Suprapubic skin (tissue), 4 donors: ENCODE measurements around the gene TMEM203. TPM values are rescaled to one million over a fixed set of nuclear protein-coding genes. Genes with fewer than 3 reads are reported as not detected.

Experiments
- DNase-seq, 2 donors: peaks; one replicate each; pipeline ENCODE4 v3.0.0-alpha.2; 2019; ENCODE audit warnings: low spot score in 2 of 2
- H3K27ac ChIP-seq: fragments of 200-600 bp; sonication (generic); one replicate; pipeline ENCODE4 v1.5.1; 2019
- H3K27me3 ChIP-seq: fragments of 200-600 bp; sonication (generic); one replicate; pipeline ENCODE4 v1.5.1; 2019
- H3K36me3 ChIP-seq: fragments of 200-600 bp; sonication (generic); one replicate; pipeline ENCODE4 v1.5.1; 2019
- H3K4me1 ChIP-seq: fragments of 200-600 bp; sonication (generic); one replicate; pipeline ENCODE4 v1.5.1; 2019
- H3K4me3 ChIP-seq: fragments of 200-600 bp; sonication (generic); one replicate; pipeline ENCODE4 v1.5.1; 2019; ENCODE audit warnings: mild to moderate bottlenecking
- H3K9me3 ChIP-seq: fragments of 200-600 bp; sonication (generic); one replicate; pipeline ENCODE4 v1.5.1; 2019
- EP300 ChIP-seq: sonication (generic); formaldehyde crosslinking; IDR thresholded peaks from one replicate; pipeline ENCODE4 v1.6.1; 2017; ENCODE audit warnings: antibody characterized with exemption
- POLR2A ChIP-seq, 2 donors: fragments of 450-650 bp; IDR thresholded peaks; one replicate each; pipeline ENCODE4 v1.6.1; 2017; ENCODE audit warnings: antibody characterized with exemption in 2 of 2, mild to moderate bottlenecking in 2 of 2, moderate library complexity in 2 of 2
- POLR2AphosphoS5 ChIP-seq, 3 donors: sonication (generic); formaldehyde crosslinking; IDR thresholded peaks; one replicate each; pipeline ENCODE4 v1.6.1; 2017; ENCODE audit warnings: antibody characterized with exemption in 3 of 3
- WGBS: methylation state at CpG from one replicate; pipeline ENCODE4 v1.1.5; 2018; 5-methylcytosine and 5-hydroxymethylcytosine counted together
- total RNA-seq, 4 donors: library from RNA; depleted of rRNA; stranded (reverse); fragments of >200 nt; gene quantifications; one replicate each; pipeline ENCODE4 v1.1.0, GENCODE V29; 2016
- TF ChIP-seq, protein P1 (sequence below), 2 donors: fragments of 200-600 bp in 1 of 2; fragments of 450-650 bp in 1 of 2; sonication (generic) in 1 of 2; IDR thresholded peaks; one replicate each; pipeline ENCODE4 v1.5.1; 2016 to 2019; ENCODE audit warnings: antibody characterized with exemption in 2 of 2, mild to moderate bottlenecking in 1 of 2, moderate library complexity in 1 of 2

The TMEM203 gene
- total RNA-seq, 4 donors from 2014 or later = 25.0 to 52.4 (median 40.8) TPM

DNA sequence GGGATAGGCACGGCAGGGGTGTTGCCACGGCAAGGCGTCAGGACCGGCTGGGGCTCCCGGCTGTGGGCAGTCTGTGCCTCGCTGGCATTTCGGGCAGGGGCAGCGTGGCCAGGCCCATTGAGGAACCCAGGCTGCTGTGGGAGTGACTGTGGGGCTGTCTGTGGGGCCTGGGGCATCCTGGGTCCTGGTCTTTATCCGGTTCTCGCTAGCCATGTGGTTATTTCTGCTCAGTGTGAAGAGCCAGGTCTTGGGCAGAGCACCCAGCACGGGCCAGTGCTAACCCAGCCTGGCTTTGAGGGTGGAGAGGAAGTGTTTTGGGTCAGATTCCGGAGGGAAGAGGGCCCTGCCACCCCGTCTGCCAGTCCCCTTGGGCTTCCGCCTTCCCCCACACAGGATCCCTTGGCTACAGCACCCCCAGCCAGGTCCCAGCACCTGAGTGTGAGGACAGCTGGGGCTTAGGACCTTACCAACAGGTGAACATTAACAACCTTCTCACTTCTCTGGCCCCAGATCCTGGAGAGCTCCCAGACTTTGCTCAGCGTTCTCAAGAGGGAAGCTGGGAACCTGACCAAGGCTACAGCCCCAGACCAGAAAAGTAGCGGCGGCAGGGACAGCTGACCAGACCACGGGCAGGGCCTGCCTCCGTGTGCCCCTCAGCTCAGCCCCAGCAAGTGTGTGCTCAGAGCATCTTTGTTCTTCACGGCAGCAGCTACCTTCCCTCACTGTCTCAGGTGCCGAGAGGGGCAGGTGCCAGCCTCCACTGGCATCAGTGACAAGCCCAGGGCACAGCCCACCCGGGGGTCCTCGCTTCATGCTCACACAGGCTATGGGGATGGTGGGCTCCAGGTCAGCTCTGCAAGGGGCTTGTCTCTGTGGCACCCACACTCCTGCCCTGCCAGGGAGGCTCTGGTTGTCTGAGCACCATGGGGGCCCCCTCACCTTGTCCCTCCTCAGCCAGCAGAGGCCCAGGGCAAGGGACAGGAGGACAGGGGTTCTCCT, 15.9 kb downstream of the TMEM203 start:
- Histone ChIP-seq H3K27me3 (no peaks in the 10 kb centered on the region), H3K27ac (peak overlapping the region; percentile 97), H3K4me3 (peak overlapping the region; percentile 94), H3K36me3 (peaks cover 43% of the 10 kb centered on the region), H3K9me3 (no peaks in the 10 kb centered on the region), H3K4me1 (peaks cover 51% of the 10 kb centered on the region)
- WGBS = 44% methylated on average over 6 of the region's 23 CpGs
- no peak for DNase-seq
- TF ChIP-seq POLR2AphosphoS5 (IDR thresholded peaks at IDR 0.05) (peak in 1 of 3 donors; percentile 4), POLR2A (IDR thresholded peaks at IDR 0.05) (no peak)

DNA sequence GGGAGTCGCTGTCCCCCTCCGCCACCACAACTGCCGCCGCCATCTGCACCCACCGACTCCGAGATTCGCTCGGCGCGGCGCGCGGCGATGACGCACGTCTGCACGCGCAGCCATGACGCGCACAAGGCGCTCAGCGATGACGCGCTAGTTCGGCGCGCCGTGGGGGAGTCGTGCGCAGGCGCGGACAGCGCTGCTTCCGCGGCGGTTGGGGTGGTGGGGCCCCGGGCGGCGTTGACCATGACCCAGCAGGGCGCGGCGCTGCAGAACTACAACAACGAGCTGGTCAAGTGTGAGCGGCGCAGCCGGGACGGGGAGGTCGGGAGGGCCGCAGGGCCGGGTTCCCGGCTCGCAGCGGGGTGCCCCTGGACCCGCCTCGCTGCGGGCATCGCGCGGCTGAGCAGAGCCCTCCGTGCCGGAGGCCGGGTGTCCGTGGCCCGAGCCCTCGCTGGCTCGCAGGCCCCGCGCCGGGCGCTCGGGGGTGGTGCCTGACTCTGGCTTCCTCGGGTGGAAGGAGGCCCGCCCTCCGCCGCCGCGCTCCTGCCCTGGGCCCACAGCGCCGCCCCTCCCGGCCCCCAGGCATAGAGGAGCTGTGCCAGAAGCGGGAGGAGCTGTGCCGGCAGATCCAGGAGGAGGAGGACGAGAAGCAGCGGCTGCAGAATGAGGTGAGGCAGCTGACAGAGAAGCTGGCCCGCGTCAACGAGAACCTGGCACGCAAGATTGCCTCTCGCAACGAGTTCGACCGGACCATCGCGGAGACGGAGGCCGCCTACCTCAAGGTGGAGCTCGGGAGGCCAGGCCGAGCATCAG, 16.8 kb downstream of the TMEM203 start, which contains the start of the genes ANAPC2 and SSNA1:
ANAPC2 (minus strand) TSS at position 71 of the 807 bp plus-strand sequence; CDS start at position 43, 28 bp downstream.
SSNA1 (plus strand) TSS at position 187 of the 807 bp plus-strand sequence; CDS start at position 238, 51 bp downstream.
- under 1% methylated on average over 31 of the region's 98 CpGs for WGBS
- Histone ChIP-seq H3K4me1 (peaks cover 45% of the 10 kb centered on the region), H3K36me3 (peaks cover 52% of the 10 kb centered on the region)

DNA sequence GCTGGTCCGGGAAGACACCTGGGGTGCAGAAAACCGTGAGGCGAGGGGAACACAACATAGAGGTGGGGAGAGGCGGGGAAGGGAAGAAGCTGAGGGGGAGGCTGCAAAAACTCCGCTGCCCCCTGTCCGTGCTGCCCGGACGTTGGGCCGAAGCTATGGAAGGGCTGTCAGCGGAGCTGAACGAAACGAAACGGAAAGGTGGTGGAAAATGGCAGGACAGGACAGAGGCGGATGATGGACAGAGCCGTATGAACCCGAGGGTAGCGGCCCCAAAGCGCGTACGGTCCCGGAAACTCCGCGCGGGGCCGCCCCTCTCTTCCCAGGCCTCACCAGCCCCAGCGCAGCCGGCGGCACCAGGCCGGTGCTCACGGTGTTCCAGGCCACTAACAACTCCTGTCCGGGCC, 17.4 kb downstream of the TMEM203 start:
- Histone ChIP-seq H3K36me3 (peaks cover 58% of the 10 kb centered on the region), H3K9me3 (no peaks in the 10 kb centered on the region), H3K4me1 (peaks cover 45% of the 10 kb centered on the region), H3K4me3 (peak overlapping the region; percentile 94), H3K27ac (peak overlapping the region; percentile 97), H3K27me3 (no peaks in the 10 kb centered on the region)
- no peak for DNase-seq
- 0% methylated on average over 17 of the region's 31 CpGs for WGBS
- TF ChIP-seq, protein P1, sequence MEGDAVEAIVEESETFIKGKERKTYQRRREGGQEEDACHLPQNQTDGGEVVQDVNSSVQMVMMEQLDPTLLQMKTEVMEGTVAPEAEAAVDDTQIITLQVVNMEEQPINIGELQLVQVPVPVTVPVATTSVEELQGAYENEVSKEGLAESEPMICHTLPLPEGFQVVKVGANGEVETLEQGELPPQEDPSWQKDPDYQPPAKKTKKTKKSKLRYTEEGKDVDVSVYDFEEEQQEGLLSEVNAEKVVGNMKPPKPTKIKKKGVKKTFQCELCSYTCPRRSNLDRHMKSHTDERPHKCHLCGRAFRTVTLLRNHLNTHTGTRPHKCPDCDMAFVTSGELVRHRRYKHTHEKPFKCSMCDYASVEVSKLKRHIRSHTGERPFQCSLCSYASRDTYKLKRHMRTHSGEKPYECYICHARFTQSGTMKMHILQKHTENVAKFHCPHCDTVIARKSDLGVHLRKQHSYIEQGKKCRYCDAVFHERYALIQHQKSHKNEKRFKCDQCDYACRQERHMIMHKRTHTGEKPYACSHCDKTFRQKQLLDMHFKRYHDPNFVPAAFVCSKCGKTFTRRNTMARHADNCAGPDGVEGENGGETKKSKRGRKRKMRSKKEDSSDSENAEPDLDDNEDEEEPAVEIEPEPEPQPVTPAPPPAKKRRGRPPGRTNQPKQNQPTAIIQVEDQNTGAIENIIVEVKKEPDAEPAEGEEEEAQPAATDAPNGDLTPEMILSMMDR (IDR thresholded peaks at IDR 0.05) = no peak
- no peak for TF ChIP-seq EP300
- no peak for TF ChIP-seq POLR2AphosphoS5 (IDR thresholded peaks at IDR 0.05)
- TF ChIP-seq POLR2A (IDR thresholded peaks at IDR 0.05) = no peak

More for the DNA sequence above, 16.8 kb downstream of the TMEM203 start, which contains the start of the genes ANAPC2 and SSNA1:
- H3K27me3 ChIP-seq = no peaks in the 10 kb centered on the region
- H3K27ac ChIP-seq = peak within 1 kb of the TSS; percentile 97
- TF ChIP-seq, protein P1 (IDR thresholded peaks at IDR 0.05) = peak in 1 of 2 donors; percentile 42
- peak in 1 of 2 donors; percentile 83 for TF ChIP-seq POLR2A (IDR thresholded peaks at IDR 0.05)
- TF ChIP-seq POLR2AphosphoS5 (IDR thresholded peaks at IDR 0.05) = peak; percentile 92 to 99 (median 99)
- TF ChIP-seq EP300 = no peak
- peak within 1 kb of the TSS; percentile 94 for H3K4me3 ChIP-seq
- peak; percentile 94 to 95 for DNase-seq
- no peaks in the 10 kb centered on the region for H3K9me3 ChIP-seq

DNA sequence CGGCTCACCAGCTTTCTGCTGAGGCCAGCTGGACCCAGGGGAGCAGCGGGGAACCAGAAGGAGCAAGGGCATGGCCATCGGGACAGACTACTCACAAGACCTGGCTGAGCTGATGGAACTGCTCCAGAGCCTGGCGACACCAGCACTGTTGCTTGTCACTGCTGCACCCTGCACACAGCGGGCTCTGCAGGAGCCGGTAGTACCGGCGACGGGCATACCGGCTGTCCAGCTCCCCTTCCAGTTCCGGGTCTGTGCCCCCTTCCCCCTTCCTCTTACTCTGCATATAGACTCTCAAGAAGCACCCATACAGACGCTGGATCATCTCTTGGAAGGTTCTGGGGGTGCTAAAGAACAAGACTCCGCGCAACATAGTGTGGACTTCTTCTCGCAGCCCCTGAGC, 18.1 kb downstream of the TMEM203 start:
- Histone ChIP-seq H3K27ac (no peak overlapping the region), H3K27me3 (no peaks in the 10 kb centered on the region), H3K4me1 (peaks cover 45% of the 10 kb centered on the region), H3K4me3 (peak overlapping the region; percentile 94), H3K36me3 (peaks cover 65% of the 10 kb centered on the region), H3K9me3 (no peaks in the 10 kb centered on the region)
- no peak for DNase-seq
- 76% methylated on average over 5 of the region's 15 CpGs for WGBS
- TF ChIP-seq EP300 (no peak), POLR2AphosphoS5 (IDR thresholded peaks at IDR 0.05) (no peak)

DNA sequence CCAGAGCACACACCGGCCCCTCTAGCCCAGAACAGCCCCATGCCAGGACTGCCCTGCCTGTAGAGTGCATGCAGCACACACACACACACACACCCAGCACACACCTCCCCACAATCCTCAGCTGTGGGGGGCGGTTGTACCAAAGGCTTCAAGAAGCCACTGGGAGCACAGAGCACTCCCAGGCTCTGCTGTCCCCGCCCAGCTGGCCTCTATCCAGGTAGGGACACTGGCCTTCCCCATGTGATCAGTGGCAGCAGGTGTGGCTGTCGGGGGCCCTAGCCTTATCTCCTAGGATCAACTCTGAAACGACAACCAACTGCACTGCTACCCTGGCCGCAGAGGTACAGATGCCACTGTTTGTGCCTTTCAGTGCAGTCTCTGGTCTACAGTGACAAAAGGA, 19.1 kb downstream of the TMEM203 start:
- H3K27ac ChIP-seq = no peak overlapping the region
- H3K27me3 ChIP-seq = no peaks in the 10 kb centered on the region
- TF ChIP-seq, protein P1 (IDR thresholded peaks at IDR 0.05) = no peak
- H3K4me3 ChIP-seq = no peak overlapping the region
- H3K36me3 ChIP-seq = peaks cover 65% of the 10 kb centered on the region
- H3K4me1 ChIP-seq = peaks cover 45% of the 10 kb centered on the region
- DNase-seq = no peak
- H3K9me3 ChIP-seq = no peaks in the 10 kb centered on the region
- 83% methylated on average over 5 of the region's 6 CpGs for WGBS
